NCI-H1930 (cell line): Measurements from ENCODE around the gene FASTKD2.
A peak's percentile ranks its signal among the peaks of the same experiment; 100 is the strongest.
"Not testable (repeated sequence)": the region's sequence is repeated elsewhere in the genome, so short reads cannot be mapped to it uniquely, and the experiment has no call there.

Experiments used
- DNase-seq, 2 experiments: peaks; one replicate each; lab custom pipeline; 2025; lab: John Stamatoyannopoulos, UW

Gene FASTKD2

DNA sequence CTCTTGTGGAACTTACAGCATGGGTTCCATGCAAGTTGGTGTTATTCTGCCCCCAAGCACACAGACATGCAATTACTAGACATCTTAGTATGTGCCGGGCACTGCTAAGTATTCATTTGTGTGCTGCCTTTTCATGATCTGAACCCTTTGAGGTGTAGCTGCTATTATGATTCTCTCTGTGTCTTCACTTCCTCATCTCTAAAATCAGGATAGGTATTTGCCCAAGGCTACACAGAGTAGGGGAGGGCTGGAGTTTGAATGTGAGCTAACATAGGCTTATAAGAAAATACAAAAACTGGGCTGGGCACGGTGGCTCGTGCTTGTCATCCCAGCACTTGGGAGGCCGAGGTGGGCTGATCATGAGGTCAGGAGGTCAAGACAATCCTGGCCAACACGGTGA, 27.2 kb downstream of the FASTKD2 start:
- DNase-seq, result no peak

DNA sequence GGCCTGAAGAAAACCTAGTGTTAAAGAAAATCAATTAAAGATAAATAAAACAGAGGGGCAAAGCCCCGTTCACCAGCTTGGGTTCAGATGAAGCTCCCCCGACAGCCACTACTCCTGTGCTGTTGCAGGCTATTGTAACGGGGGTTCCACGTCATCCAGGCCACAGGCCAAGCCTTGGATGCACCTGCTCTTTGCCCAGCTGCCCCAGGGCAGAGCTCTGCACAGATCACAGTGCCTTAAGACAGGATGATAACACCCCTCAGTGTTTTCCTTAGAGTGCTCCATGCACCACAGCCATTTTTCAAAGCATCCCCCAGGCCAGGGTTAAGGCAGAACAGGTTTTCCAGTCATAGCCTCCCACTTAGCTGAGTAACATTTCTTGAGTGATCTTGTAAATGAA, 32.0 kb downstream of the FASTKD2 start:
- DNase-seq, result no peak

DNA sequence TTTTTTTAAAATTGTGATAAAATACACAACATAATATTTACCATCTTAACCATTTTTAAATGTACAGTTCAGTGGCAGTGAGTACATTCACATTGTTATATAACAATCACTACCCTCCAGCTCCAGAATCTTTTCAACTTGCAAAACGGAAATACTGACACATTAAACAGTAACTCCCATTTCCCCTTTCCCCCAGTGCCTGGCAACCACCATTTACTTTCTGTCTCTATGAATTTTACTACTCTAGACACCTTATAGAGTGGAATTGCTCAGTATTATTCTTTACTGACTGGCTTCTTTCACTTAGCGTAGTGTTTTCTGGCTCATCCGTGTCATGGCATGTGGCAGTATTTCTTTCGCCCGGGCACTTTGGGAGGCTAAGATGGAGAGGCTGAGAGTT, 32.6 kb downstream of the FASTKD2 start:
- no peak for DNase-seq

DNA sequence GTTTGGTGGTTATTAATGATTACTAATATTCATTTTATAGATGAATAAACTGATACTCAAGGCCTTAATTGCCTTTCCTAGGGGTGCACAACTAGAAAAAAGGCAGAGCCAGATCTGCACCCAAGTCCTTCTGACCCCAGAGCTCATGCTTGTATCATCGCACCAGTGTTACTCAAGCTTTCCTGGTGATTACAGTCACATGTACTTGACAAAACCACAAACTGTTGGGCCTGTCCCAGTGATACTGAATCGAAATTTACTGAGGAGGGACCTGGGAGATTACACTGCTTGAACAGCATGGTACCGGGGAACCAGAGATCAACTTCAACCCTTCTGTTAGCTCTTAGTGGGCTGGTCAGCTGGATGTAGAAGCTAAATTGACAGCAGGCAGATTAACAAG, 33.7 kb downstream of the FASTKD2 start:
- no peak for DNase-seq

DNA sequence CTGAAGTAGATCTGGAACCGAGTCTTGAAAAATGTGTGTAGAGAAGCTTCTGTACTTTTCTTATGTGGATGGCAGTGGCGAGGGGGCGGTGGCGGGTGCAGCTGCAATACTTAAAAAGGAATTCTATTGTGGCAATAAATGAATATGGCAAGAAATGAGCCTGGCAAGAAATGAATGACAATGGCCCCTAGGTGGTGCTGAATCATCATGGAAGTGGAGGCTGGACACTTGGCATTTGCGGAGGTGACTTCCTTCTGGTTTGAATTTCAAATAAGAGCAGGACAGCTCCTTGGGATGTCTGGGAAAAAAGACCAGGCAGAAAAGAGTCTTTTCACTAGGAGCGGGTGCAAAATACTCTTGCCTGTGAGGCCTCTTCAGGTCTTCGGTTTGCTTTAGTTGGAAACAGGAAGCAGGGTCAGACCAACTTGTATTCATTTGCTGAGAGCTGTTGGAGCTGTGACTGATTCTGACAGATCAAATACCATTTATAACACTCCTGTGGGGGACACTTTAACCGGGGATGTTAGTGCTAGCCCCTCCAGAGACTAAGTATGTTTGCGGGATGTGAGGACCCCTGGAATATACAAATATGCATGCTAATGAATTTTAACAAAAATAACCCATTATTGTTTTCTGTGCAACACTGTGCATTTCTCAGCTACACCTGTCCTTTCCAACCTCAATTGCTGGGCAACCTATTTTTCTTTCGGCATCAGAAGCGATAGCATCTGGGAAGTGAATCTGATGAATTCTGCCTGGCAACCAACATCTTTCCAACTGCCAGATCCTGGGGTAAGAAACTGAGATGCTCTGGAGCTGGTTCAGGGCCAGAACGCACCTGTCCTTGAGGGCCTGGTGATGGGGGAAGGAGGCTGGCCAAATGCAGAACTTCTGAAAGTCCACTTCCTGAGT, 35.4 kb downstream of the FASTKD2 start:
- DNase-seq, result peak; percentile 25 to 29

DNA sequence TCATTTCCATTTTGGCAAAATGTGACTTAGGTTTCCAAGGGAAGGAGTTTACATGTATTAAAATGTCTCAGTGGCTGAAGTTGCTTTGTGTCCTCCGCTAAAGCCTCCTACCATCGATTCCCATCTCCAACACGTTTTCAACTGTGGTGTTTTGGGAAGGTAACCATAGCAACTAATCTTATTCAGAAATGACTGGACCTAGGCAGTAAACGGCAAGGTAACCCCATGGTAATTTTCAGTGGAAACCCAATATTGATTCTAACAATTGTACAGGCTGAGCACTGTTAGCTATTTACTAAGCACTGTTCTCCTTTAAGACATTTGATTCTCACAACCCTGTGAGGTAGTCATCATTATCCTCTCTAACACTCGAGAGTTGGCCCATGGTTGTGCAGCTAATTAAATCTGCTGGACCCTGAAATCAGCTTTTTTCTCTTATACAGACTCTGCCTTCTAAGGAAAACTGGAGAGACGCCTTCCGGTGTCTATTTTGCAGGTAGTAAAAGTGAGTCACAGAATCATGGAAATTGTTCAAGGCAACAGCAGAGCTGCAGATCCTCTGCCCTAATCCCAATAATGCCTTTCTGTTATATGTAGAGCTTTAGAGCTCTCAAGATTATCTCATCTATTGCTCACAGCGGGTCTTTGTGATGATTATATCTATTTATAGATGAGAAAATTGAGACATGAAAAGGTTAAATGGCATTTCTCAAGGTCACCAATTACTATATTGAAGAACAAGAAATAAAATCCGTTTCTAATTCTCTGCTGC, 36.2 kb downstream of the FASTKD2 start:
- no peak for DNase-seq

DNA sequence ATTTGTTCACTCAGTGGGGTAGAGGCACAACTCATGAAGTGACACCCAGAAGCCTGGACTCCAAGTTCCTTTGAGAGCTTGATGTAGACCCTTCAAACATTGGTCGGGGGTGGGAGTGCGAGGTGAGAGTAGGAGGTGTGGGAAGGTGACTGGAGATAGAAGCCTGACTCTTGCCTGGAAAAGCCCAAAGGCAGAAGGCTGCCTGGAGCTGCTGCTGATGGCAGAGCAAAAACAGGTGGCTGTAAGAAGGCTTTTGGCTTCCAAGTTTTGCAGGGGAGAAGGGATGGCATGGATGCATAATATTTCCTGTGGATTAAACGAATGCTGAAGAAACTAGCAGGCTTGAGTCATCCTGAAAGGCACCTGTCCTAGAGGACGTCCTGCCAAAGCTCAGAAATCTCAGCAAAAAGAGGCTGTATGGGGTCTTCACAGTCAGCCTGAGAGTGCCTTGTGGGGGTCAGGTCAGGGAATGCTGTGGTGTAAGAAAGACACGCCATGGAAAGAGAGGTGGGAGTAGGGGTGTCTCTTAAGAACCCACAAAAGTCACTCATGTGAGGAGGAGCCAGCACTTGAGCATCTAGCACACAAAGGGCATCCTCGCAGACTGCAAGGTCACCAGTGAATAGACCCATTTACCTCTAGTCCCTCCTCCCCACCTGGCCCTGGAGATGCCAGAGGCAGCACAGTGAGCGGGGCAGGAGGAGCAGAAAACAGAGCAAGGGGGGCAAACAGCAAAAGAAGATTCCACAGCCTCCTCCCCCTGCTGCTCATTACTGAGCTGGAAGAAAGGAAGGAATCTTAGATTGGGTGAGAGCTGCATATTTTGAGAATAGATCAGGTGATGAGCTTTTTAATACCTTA, 37.5 kb downstream of the FASTKD2 start:
- DNase-seq, result no peak

DNA sequence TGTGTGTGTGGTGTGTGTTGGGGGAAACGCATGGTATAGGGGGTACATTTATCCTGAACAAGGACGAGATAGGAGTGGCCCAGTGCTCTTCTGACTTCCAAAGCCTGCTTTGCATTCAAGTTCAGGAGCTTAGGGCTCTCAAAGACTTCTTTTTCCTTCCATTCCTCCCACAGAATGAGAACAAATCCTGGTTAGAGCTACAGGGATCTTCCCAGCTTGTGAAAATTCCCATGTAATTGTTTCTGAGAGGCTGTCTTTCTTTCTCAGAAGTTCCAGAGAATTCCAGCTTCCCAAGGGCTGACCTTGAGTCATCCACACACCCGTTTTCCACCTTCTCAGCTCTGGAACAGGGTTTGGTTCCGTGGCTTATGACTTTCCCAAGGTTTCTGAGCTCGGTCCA, 38.9 kb downstream of the FASTKD2 start:
- DNase-seq, result no peak

DNA sequence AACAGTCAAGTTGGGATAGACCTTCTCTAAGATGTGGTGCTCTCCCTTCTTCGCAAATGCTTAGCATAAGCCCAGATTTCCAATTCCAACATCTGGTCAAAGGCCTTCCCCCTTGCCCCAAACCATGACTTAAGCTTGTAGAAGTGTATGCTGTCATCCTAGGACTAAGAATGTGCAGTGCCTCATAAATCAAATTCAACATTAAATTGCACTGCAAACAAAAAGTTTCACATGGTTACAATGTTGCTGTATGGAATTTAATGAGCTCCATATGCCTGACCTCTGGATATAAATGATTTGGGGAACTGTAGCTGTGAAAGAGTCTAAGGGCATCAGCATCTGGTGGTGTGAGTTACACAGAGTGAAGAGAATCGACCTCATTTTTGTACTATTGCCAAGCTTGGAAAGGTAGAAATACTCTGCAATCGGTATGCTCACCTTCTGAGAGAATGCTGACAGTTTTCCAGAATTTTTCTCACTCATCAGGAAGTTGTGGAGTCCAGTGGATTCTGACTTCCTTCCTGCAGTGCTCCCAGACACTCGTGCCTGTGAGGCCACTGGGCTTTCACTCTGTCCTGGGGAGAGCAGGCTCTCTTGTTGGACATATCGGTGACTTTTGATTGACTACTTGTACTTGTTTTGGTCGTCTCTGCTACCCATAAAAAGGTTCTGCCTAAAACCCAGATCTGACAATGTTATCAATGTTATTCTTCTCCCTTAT, 40.6 kb downstream of the FASTKD2 start:
- no peak for DNase-seq

DNA sequence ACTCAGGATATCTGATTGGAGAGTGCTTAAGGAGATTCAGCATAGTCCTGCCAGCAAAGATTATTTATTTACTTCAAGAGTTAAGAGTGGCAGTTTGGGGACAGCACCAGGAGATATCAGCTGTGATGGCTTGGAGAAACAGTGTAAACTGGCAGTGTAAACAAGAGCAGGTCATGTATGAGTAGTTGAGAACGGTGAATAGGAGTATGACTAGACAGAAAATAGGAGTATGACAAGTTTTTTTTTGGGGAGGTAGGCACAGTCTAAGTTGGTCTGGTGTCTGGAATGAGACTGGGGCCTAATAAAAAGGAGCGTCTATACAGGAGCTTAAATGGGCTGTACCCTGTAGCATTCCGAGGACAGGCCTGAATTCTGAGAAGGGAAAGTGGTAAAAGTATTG, 42.2 kb downstream of the FASTKD2 start:
- DNase-seq, result not testable (repeated sequence)

DNA sequence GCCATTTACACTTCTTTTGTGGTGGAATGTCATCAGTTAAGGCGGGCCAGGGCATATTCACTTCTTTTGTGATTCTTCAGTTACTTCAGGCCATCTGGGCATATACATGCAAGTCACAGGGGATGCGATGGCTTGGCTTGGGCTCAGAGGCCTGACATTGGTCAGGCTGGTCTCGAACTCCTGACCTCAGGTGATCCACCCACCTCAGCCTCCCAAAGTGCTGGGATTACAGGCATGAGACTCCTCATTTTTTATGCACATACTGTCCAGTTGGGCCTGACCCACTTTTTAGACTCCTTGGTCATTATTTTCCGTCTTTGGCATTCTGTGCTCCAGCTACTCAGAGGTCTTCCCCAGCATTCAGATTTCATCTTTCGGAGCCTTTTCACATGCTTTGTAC, 47.1 kb downstream of the FASTKD2 start:
- DNase-seq, result not testable (repeated sequence)

DNA sequence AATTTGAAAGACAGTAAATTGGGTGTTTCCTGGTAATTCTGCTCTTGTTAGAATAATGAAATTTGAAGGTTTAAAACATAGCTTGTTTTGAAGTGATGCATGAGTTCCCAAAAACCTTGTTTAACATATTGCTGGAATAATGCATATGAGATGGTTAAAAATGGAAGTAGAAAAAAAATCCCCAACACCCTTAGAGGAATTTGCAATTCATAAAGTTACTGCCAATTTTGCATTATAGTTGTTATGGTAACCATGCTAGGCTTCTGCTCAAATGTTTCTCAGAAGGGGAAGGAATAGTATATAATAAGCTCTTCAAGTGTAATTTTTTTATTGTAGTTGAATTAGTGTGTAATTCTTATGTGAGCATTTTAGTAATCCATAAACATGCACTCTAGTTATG, 49.1 kb downstream of the FASTKD2 start:
- no peak for DNase-seq

DNA sequence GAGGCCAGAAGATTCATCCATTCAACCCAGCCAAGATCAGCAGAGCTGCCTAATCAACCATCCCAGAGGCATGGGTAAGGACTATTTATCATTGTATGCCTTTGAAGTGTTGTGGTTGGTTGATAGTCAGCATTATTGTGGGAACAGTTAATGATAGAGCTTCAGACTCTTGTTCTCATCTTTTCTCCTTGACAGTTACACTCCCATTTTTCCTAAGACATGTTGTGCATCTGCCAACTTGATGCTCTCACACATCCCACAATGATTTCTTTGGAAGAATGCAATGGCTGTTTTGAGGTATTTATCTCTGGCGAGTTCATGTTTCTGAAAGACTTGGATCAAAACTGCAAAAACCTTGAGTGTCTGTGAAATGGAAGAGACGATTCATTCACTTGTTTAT, 55.4 kb downstream of the FASTKD2 start:
- no peak for DNase-seq

DNA sequence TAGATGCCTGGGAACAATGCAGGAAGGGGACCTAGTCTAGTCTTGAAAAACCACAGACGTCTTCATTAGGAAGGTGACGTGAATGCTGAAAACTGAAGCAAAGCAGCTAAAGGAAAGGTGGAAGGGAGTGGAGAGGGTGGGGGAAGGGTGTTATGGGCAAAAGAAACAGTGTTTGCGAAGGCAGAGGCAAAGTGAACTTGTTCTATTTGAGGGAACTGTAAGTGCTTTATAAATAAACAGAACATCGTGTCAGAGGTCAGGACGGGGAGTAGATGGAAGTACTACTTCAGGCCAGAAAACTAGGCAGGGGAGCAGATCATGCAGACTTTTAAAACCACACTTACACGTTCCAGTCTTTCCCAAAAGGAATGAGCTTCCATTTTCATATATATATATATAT, 57.8 kb downstream of the FASTKD2 start:
- no peak for DNase-seq

DNA sequence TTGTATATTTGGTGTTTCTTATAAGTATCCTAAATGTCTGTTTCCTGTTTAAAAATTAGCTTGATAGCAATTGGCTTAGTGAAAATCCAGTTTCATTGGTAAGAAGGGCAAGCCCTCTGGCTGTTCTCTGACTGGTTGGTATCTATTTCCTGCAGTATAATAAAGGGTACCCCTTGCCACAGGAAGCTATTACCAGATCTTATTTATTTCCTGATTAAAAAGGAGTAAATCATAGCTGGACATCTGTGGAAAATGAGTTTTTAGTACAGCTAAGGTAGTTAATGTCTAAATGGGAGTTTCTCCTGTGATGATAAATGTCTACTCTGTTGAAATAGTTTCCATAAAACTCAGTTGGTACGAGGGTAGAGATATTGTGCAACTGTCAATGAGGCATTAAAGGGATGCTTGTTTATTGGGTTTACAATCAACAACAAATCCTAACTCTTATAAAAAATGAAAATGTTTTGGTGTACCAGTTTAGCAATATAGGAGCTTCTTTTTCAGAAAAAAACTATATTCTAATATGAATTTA, 58.7 kb downstream of the FASTKD2 start:
- no peak for DNase-seq

DNA sequence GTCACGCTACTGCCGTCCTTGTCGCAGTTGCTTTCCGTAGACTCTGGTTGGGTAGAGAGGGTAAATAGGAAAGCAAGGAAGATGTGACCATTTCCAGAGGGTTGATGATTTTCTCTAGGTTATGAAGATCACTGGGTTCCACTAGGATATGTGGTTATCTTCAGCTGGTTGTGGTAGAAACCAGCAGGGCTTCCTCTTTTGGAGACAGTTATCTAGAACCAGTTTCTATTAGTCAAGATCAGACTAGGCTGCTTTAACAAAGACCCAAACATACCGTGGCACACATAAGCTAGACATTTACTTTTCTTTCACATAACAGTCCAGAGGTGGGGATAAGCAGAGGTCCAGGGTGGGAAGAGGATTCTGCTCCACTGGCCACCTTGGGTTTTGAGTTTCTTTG, 59.6 kb downstream of the FASTKD2 start:
- DNase-seq, result no peak

DNA sequence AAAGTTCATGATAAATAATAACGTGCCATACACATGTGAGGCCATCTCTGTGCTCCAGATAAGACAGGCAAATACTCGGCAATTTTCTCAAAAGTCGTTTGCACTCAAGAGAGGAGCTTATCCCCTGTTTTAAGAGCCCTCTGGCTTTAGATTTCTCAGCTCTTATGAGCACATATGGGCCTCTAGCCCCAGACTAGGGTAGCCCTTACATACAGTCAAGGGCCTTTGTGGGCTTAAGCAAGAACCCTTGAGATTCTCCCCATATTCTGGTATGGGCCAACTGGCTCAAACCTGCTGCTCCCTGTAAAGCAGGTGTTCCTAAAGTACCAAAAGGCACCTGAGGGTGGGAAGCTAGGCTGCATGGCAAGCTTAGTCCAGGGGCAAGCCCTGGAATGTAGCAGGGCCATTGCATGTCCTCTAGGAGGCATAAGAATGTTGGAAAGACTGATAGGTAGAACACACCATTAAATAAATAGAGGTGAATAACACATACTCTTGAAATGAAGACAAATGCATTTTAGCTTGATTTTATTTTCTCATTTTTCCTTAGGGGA, 66.1 kb downstream of the FASTKD2 start:
- DNase-seq, result no peak

DNA sequence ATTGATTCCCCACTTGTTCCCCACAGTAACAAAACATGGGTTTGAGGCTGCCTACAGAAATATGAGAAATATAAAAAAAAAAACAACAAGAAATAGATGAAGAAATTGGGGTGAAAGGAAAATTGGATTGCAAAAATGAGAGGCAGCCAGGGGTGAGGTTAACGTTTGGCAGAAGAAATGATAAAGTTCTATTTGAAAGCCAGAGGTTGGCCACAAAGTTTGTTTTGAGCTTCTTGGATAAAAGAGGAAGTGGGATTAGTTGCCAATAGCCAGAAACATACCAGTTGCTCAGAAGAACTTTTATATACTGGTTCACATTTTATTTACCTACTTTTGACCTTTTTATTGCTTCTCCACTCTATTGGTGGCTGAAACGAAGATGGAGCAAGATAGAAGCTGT, 67.5 kb downstream of the FASTKD2 start:
- DNase-seq, result no peak

DNA sequence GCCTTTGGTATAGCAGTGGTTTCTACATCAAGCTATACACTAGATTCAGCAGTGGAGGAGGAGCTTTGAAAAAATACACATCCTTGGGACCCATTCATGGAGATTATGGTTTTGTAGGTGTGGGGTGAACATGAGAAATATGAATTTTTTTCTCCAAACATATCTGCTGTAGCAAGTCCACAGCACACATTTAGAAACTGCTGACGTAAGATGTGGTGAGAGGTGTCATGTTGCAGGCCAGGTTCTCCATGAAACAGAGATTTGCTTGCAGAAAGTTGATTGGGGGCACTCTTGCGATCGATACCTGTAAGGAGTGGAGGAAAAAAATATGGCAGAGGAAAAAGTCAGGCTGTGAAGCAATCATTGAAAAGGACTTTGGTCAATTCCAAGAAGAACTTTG, 67.9 kb downstream of the FASTKD2 start:
- DNase-seq, result no peak

DNA sequence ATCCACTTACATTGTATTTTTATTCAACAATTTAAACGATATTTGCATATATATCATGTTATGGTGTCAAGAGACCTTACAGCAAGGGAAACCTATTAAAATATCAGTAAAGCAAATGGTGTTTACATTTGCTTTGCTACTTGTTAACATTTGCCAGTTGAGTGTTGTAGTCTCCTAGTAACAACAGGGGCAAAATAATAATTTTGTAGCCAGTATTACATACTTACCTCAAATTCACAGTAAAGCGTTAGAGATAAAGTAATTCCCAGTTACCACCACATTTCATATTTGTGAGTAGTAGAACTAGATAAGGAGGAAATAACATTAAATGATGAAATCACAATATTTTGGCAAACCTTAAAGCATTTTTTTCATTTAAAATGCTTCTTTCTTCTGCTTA, 71.3 kb downstream of the FASTKD2 start:
- DNase-seq, result no peak

DNA sequence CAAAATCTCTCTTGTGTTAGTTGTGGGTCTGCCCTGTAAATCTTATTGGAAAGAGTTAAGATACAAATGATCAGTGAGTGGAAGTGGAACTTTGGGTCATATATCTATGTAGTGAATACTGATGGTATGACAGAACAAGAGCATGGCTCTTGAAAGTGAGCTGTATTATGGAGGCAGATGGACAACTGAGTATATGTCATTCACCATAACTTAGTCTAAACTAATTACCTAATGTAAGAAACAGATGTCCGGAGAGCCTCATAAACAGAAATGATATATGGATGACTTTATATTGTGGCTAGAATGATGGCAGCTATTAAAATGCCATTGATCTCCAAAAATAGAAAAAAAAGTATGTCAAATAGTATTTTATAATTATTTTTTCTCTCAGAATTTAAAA, 72.4 kb downstream of the FASTKD2 start:
- DNase-seq, result no peak
